GM19463 (cell line): ENCODE measurements around the gene PPP2R2C.

Experiments used
- ATAC-seq: cut with Tn5 transposase; IDR thresholded peaks from one replicate; pipeline ENCODE4 v1.9.1; 2021; ENCODE audit warnings: mild to moderate bottlenecking, moderate library complexity; ENCODE audit not compliant: unreplicated experiment

PPP2R2C gene

GRCh38 chr4:6348408-6348807, 124.0 kb downstream of the PPP2R2C start:
- no peak for ATAC-seq

DNA sequence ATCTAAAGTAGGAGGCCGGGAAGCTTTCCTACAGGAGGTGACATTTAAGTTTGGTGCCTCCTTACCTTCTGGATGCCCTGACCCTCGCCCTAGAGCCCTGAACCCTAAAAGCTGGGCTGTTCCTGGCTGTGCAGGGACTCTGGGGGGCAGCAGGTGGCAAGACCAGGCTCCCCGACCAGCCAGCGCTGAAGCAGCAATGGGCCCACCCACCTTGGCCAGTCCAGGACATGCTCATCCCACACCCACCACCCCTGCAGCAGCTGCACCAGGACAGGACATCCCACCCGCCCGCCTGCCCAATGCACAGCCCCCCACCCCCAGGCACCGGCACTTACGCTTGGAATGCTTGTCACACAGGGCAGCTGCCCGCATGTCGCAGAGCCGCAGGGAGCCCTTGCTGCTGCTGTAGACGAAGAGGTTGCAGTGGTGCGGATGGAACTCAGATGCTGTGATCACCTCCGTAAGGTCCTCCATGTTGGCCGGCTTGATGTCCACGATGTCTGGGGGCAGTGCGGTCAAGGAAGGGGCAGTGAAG, 124.8 kb downstream of the PPP2R2C start:
- no peak for ATAC-seq

GRCh38 chr4:6346373-6347110, 125.9 kb downstream of the PPP2R2C start:
- no peak for ATAC-seq

DNA sequence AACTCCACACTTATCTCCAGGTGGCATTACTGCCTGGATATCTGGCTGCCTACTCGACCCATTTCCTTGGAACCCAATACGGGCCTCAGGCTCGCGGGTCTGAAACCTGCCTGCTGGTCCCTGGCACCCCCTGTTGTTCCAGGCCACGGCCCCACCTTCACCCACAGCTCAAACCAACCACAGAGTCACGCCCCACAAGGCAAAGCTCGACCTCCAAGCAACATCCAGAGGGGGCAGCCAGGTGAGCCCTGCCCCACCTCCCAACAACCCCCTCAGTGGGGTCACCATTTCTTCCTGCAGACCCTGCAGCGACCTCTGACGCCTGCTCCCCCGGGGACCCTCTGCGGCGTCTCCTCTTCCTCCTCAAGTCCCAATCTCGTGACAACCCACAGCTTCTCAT, 126.5 kb downstream of the PPP2R2C start:
- ATAC-seq = no peak

- no peak for ATAC-seq
Observed at GRCh38 chr4:6345096-6345830, 127.2 kb downstream of the PPP2R2C start.

- ATAC-seq = no peak
Observed at GRCh38 chr4:6343939-6344408, 128.4 kb downstream of the PPP2R2C start.

DNA sequence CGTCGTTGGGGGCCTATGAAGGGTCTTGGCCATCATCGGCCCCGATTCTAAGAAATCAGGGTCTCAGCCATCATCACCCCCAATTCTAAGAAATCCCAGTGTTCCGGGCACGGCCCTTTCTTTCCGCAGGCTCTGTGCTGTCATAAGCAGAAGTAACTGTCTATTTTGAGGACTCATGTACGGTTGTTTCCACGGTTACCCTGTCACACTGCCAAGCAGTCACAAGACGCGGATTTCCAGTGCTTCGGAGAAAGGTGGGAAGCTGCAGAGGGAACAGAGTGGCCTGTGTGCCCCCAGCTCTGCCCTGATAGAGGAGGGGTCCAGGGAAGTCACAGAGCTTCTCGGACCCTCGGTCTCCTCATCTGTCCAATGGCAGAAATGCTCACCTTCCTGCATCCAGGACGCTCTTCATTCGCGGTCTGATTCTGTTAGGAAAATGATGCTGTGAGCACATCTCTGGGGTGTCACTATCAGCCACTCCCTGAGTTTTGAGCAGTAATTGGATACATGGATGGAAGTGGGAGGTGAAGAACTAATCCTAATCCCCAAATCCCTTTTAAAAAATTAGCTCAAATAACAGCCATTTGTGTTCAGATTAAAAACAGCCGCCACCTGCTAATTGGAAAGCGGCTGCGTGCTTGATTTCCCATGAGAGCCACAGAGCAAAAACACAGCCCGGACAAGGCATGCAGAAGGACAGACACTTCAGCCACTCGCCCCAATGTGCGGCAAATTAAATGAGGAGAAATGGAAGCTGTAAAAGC, 129.7 kb downstream of the PPP2R2C start:
- ATAC-seq = no peak

GRCh38 chr4:6341696-6342095, 130.7 kb downstream of the PPP2R2C start:
- no peak for ATAC-seq

DNA sequence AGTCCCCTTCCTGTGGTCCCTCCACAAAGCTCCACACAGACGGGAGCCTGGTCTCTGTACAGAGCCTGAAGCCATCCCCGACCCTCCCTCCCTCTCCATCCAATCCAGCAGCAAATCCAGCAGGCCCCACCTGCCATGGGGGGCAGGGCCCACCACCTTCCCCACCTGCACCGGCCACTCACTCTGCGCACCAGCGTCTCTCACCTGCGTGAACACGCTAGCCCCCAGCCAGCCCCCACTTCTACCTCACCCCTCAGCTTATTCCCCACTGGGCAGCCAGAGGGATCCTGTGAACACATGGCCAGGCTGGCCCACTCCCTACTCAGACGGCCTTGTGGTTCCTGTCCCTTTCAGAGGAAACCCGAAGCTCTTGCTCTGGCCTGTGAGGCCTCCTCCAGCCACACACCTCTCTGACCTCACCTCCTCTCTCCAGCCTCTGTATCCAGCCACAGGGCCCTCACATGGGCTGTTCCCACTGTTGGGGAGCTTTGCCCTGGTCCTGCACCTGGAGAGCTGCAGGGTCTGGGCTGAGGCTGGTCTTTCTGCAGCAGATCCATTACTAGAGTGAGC, 131.9 kb downstream of the PPP2R2C start:
- no peak for ATAC-seq

DNA sequence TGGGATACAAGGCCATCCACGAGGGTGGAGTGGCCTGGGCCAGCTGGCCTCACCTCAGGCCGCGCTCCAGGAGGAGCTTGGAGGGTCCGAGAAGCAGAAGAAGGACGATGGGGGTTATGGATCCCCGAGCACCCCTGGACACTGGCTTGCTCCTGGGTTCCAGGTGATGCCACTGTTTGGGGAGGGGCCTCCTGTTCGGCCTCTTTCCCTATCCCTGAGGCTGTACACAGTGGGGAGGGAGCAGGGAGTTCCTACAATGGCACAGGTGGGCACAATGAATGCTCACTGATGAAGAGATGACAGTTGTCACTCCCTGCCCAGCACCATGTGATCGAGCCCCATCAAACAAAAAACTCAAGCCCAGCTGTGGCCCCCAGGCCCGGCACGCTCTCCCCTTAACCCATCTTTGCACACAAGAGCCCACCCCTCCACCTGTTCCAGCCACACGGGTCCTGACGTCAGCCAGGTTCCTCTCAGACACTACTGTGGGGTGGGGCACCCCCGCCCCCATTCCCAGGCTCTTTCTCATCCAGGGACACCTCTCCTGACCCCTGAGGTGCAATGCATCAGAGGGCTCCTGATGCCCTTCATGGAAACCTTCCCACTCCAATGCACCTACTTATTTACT, 132.5 kb downstream of the PPP2R2C start:
- no peak for ATAC-seq

- ATAC-seq = no peak
Observed at GRCh38 chr4:6338951-6339817, 133.2 kb downstream of the PPP2R2C start.

GRCh38 chr4:6338175-6338950, 134.1 kb downstream of the PPP2R2C start:
- ATAC-seq = no peak

DNA sequence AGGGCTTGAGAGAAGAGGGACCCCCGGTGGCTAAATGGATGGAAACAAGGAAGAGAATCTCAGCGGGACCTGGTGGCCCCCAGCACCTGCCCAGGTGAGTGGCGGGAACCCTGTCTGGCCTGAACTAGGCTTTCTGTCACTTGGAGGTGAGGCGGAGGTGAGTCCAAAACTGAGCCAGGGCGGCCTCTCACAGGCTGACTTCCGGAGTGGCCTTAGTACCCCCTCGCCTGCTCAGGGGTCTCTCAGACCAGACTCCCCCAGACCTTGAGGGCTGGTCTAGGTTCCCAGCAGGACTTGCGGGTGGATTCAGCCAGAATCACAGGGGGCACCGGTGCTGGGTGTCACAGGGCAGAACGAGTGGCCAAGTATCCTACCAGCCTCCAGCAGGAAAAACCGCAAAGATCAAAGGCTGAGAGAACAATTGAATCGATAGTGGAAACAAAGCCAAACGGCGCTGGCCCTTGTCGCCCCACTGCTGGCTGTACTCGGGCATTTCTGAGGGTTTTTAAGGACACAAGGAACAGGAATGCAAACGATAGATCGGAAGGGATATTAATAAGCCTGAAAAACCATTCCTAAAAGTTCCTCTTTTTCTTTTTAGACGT, 135.0 kb downstream of the PPP2R2C start:
- no peak for ATAC-seq

- no peak for ATAC-seq
Observed at GRCh38 chr4:6336166-6336565, 136.2 kb downstream of the PPP2R2C start.

DNA sequence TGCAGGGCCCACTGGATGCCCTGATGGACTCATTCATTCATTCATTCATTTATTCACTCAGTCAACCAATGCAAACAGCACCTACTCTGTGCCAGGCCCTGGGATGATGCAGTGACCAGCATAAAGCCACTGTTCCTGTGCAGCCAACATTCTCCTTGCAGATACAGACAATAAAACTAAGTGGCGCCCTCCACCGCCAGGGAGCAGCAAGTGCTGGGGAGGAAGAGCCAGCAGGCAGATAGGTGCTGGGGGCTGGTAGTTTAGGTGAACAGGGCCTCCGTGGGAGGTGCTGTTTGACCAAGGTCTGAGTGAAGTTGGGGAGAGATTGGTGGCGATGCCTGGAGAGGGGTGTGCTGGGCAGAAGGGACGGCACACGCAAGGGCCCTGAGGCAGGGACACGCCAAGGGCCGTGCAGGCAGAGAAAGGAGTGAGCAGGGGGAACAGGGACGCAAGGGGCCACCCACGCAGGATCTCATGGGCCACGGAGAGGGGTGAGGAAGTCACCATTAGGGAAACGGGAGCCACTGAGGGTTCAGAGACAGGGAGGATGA, 137.3 kb downstream of the PPP2R2C start:
- ATAC-seq = no peak

- no peak for ATAC-seq
Observed at GRCh38 chr4:6334203-6334887, 138.1 kb downstream of the PPP2R2C start.
